Measurements from ENCODE around the gene ZMIZ1.

ZMIZ1 gene

GRCh38 chr10:79292891-79293746, 224.4 kb downstream of the ZMIZ1 start:
- Mint-ChIP-seq H3K4me3 (no peak overlapping the region), H3K27me3 (no peaks in the 10 kb centered on the region), H3K4me1 (peaks cover 92% of the 10 kb centered on the region), H3K36me3 (peaks cover 94% of the 10 kb centered on the region), H3K9me3 (no peaks in the 10 kb centered on the region), H3K27ac (peak overlapping the region; percentile 99)
- no peak for ATAC-seq

- ATAC-seq = peak; percentile 85
- Mint-ChIP-seq H3K4me1 (peaks cover 88% of the 10 kb centered on the region), H3K27ac (peak overlapping the region; percentile 99), H3K36me3 (peaks cover 94% of the 10 kb centered on the region), H3K4me3 (peak overlapping the region; percentile 43), H3K9me3 (no peaks in the 10 kb centered on the region), H3K27me3 (no peaks in the 10 kb centered on the region)
These were observed 225.2 kb downstream of the ZMIZ1 start for GRCh38 chr10:79293841-79294581.

GRCh38 chr10:79295563-79295962, 226.8 kb downstream of the ZMIZ1 start:
- Mint-ChIP-seq H3K36me3 (peaks cover 91% of the 10 kb centered on the region), H3K27ac (peak overlapping the region; percentile 99), H3K4me3 (peak overlapping the region; percentile 53), H3K9me3 (no peaks in the 10 kb centered on the region), H3K27me3 (no peaks in the 10 kb centered on the region), H3K4me1 (peaks cover 78% of the 10 kb centered on the region)
- peak; percentile 34 for ATAC-seq

- Mint-ChIP-seq H3K4me3 (peak overlapping the region; percentile 25), H3K27me3 (no peaks in the 10 kb centered on the region), H3K9me3 (no peaks in the 10 kb centered on the region), H3K36me3 (peaks cover 91% of the 10 kb centered on the region), H3K27ac (peak overlapping the region; percentile 99), H3K4me1 (peaks cover 69% of the 10 kb centered on the region)
- peak; percentile 31 for ATAC-seq
These were observed 227.7 kb downstream of the ZMIZ1 start for GRCh38 chr10:79296431-79296830.

GRCh38 chr10:79298403-79299244, 229.9 kb downstream of the ZMIZ1 start:
- Mint-ChIP-seq H3K27me3 (no peaks in the 10 kb centered on the region), H3K27ac (peak overlapping the region; percentile 99), H3K36me3 (peaks cover 83% of the 10 kb centered on the region), H3K4me3 (no peak overlapping the region), H3K4me1 (peaks cover 50% of the 10 kb centered on the region), H3K9me3 (no peaks in the 10 kb centered on the region)
- no peak for ATAC-seq

- H3K27me3 Mint-ChIP-seq = no peaks in the 10 kb centered on the region
- H3K36me3 Mint-ChIP-seq = peaks cover 83% of the 10 kb centered on the region
- peak overlapping the region; percentile 99 for H3K27ac Mint-ChIP-seq
These were observed 230.9 kb downstream of the ZMIZ1 start for GRCh38 chr10:79299397-79300241.

GRCh38 chr10:79300711-79301110, 231.9 kb downstream of the ZMIZ1 start:
- H3K9me3 Mint-ChIP-seq = no peaks in the 10 kb centered on the region
- peaks cover 29% of the 10 kb centered on the region for H3K4me1 Mint-ChIP-seq
- peak overlapping the region; percentile 38 for H3K27ac Mint-ChIP-seq
- ATAC-seq = no peak
- H3K4me3 Mint-ChIP-seq = no peak overlapping the region
- peaks cover 86% of the 10 kb centered on the region for H3K36me3 Mint-ChIP-seq
- H3K27me3 Mint-ChIP-seq = no peaks in the 10 kb centered on the region

More at GRCh38 chr10:79299397-79300241, 230.9 kb downstream of the ZMIZ1 start:
- Mint-ChIP-seq H3K4me3 (no peak overlapping the region), H3K4me1 (peaks cover 40% of the 10 kb centered on the region), H3K9me3 (no peaks in the 10 kb centered on the region)
- ATAC-seq = no peak

GRCh38 chr10:79301754-79302530, 233.2 kb downstream of the ZMIZ1 start:
- Mint-ChIP-seq H3K36me3 (peaks cover 86% of the 10 kb centered on the region), H3K4me3 (no peak overlapping the region), H3K27ac (peak overlapping the region; percentile 38), H3K9me3 (no peaks in the 10 kb centered on the region), H3K27me3 (no peaks in the 10 kb centered on the region), H3K4me1 (peaks cover 18% of the 10 kb centered on the region)
- ATAC-seq = no peak

GRCh38 chr10:79303631-79304478, 235.1 kb downstream of the ZMIZ1 start:
- no peaks in the 10 kb centered on the region for H3K27me3 Mint-ChIP-seq
- H3K27ac Mint-ChIP-seq = no peak overlapping the region
- H3K4me3 Mint-ChIP-seq = no peak overlapping the region
- no peak for ATAC-seq
- H3K9me3 Mint-ChIP-seq = no peaks in the 10 kb centered on the region
- H3K4me1 Mint-ChIP-seq = peaks cover 5% of the 10 kb centered on the region
- H3K36me3 Mint-ChIP-seq = peaks cover 86% of the 10 kb centered on the region

- Mint-ChIP-seq H3K27ac (no peak overlapping the region), H3K9me3 (no peaks in the 10 kb centered on the region), H3K27me3 (no peaks in the 10 kb centered on the region), H3K4me1 (peaks cover 5% of the 10 kb centered on the region), H3K36me3 (peaks cover 86% of the 10 kb centered on the region), H3K4me3 (no peak overlapping the region)
- ATAC-seq = no peak
These were observed 235.8 kb downstream of the ZMIZ1 start for GRCh38 chr10:79304479-79305087.

GRCh38 chr10:79305515-79305914, 236.7 kb downstream of the ZMIZ1 start:
- H3K9me3 Mint-ChIP-seq = no peaks in the 10 kb centered on the region
- no peaks in the 10 kb centered on the region for H3K27me3 Mint-ChIP-seq
- peaks cover under 1% of the 10 kb centered on the region for H3K4me1 Mint-ChIP-seq
- no peak overlapping the region for H3K4me3 Mint-ChIP-seq
- peaks cover 88% of the 10 kb centered on the region for H3K36me3 Mint-ChIP-seq
- H3K27ac Mint-ChIP-seq = no peak overlapping the region
- no peak for ATAC-seq

- ATAC-seq = no peak
- H3K27me3 Mint-ChIP-seq = no peaks in the 10 kb centered on the region
- no peaks in the 10 kb centered on the region for H3K9me3 Mint-ChIP-seq
- H3K4me1 Mint-ChIP-seq = no peaks in the 10 kb centered on the region
- H3K36me3 Mint-ChIP-seq = peaks cover 88% of the 10 kb centered on the region
- no peak overlapping the region for H3K4me3 Mint-ChIP-seq
- no peak overlapping the region for H3K27ac Mint-ChIP-seq
These were observed 237.2 kb downstream of the ZMIZ1 start for GRCh38 chr10:79305988-79306387.

Measured in stimulated activated memory B cell treated with anti-CD40 and anti-IgM and Interleukin-4, amounts not matched to agents 10 μg/mL and 1 μg/mL and 100 μg/mL, for 72 hours (primary cell).